ENCODE results near the gene ACBD4.

- no peak for TF ChIP-seq EZH2phosphoT487 (IDR thresholded peaks at IDR 0.05; ENCODE audit: insufficient read depth, low read depth)
- TF ChIP-seq EZH2 (IDR thresholded peaks at IDR 0.05; ENCODE audit: insufficient read depth, poor library complexity, severe bottlenecking), result no peak
Observed at GRCh38 chr17:45106096-45106495, 29.4 kb upstream of the ACBD4 start.

All from GM23248 (cell line).